ENCODE results near the gene CACNA1B.

The CACNA1B gene

GRCh38 chr9:137833721-137834613, 43.6 kb upstream of the CACNA1B start:
- no peak for TF ChIP-seq CTCF (IDR thresholded peaks at IDR 0.05; ENCODE audit: borderline replicate concordance, insufficient read depth, low read depth, low read length)
- H3K4me3 ChIP-seq (ENCODE audit: low read depth, low read length), result no peak overlapping the region

- H3K4me3 ChIP-seq (ENCODE audit: low read depth, low read length), result no peak overlapping the region
- no peak for TF ChIP-seq CTCF (IDR thresholded peaks at IDR 0.05; ENCODE audit: borderline replicate concordance, insufficient read depth, low read depth, low read length)
Observed at GRCh38 chr9:137834846-137835546, 42.6 kb upstream of the CACNA1B start.

- no peak for TF ChIP-seq CTCF (IDR thresholded peaks at IDR 0.05; ENCODE audit: borderline replicate concordance, insufficient read depth, low read depth, low read length)
- no peak overlapping the region for H3K4me3 ChIP-seq (ENCODE audit: low read depth, low read length)
Observed at GRCh38 chr9:137836151-137836830, 41.3 kb upstream of the CACNA1B start.

GRCh38 chr9:137836831-137837241, 40.7 kb upstream of the CACNA1B start:
- TF ChIP-seq CTCF (IDR thresholded peaks at IDR 0.05; ENCODE audit: borderline replicate concordance, insufficient read depth, low read depth, low read length), result no peak
- H3K4me3 ChIP-seq (ENCODE audit: low read depth, low read length), result no peak overlapping the region

- no peak overlapping the region for H3K4me3 ChIP-seq (ENCODE audit: low read depth, low read length)
- TF ChIP-seq CTCF (IDR thresholded peaks at IDR 0.05; ENCODE audit: borderline replicate concordance, insufficient read depth, low read depth, low read length), result no peak
Observed at GRCh38 chr9:137837345-137838278, 40.0 kb upstream of the CACNA1B start.

GRCh38 chr9:137838576-137838975, 39.0 kb upstream of the CACNA1B start:
- no peak overlapping the region for H3K4me3 ChIP-seq (ENCODE audit: low read depth, low read length)
- no peak for TF ChIP-seq CTCF (IDR thresholded peaks at IDR 0.05; ENCODE audit: borderline replicate concordance, insufficient read depth, low read depth, low read length)
